Activated CD4-positive, alpha-beta T cell treated with anti-CD3 and anti-CD28 coated beads for 24 hours (primary cell): ENCODE data around the gene ETS2.

ENCODE experiments used
- DNase-seq, 2 donors: peaks; one replicate each; pipeline ENCODE4 v3.0.0-alpha.2; 2020; ENCODE audit warnings: low read depth in 2 of 2

Gene ETS2

DNA sequence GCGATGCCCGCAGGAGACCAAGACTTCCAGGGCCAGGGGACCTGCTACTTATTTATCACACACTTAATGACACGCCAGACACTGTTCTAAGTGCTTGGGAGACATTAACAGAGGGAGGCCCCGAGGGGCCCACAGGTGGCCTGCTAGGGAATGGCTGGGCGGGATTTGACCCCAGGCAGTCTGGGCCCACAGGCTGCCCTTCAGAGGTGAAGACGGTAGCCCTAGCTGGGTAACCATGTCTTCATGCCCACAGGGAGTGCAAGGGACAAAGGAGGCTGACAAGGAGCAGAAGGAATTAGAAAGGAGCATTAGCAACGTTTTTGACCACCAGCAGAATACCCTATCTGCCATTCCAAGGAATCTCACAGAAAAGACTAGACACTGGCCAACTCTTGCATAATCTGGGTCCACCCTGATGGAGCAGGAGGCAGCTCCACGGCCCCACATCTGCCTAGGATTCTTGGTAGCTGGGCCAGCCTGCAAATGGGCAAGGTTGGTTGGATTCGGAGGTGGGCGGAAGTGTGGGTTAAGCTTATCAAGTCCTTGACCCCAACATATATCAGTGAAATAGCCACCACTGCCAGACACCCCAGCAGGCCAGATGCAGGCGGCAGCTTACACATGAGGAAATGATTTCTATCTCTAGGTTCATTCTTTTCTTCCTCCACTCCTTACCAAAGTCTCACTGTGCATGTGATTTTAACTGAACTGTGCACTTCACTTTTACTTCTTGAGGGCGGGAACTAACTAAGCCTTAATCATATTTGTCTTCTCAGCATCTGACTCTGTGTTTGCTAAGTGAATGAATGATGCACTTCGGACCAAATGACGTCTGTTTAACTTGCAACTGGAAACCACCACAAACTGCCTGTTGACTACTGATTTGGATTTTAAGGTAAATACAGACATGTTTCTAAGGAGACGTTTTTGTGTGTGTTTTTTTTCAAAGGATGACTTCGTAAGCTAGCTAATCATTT, 3.4 kb upstream of the ETS2 start:
- no peak for DNase-seq

- DNase-seq, result no peak
These were observed 2.6 kb upstream of the ETS2 start for GRCh38 chr21:38803075-38803660.

DNA sequence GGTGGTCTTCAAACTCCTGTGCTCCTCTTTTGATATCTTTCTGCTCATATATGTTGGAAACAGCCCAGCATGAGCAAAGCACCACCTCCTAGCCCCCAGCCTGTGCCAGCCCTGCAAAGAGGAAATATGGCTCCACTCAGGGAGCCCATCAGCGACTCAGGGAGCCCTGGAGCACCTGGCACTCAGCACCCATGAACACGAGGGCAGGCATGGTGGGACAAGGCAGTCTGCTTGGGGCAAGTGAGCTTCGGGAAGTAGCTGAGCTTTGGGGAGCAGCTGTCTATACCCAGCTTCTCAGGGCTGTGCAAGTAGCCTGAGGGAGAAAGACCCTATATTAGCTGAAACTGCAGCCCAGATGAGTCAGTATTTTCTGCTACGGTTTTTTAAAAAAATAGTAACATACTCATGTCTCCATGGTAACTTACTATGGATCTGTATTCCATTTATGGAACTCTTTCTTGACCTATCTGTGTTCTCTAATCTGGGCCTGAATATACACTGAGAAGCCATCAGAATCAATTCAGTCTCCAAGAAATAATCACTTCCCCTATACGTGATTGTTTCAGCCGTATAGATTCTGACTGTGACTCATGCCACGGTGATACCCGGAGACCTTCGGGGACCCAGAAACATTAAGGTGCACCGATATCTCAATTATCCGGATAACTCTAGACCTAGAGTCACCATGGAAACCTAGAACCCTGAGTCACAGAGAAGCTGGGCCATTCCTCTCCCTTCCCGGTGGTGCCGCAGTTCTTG, 1.5 kb upstream of the ETS2 start:
- no peak for DNase-seq

GRCh38 chr21:38804789-38805327, 871 bp upstream of the ETS2 start:
- no peak for DNase-seq

GRCh38 chr21:38806153-38806941, 618 bp downstream of the ETS2 start:
- no peak for DNase-seq

GRCh38 chr21:38806942-38807284, 1.2 kb downstream of the ETS2 start:
- DNase-seq, result no peak

GRCh38 chr21:38807441-38807871, 1.7 kb downstream of the ETS2 start:
- no peak for DNase-seq

DNA sequence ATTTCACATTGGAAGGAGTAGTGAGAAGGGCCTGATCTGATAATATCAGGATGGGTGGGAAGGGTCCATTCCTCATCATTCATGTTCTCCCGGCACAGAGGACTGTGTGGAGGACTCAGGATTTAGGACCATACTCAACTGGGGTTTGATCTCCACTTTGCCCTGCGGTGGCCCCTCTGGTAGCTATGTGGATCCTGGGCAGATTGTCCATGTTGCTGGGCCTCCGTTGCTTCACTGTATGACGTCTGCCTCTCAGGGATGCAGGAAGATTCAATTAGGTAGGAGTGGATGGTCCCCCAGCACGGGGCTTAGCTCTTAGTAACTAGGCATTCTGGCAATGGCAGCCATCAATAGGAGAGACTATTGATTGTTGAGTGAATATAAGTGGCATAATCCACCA, 2.3 kb downstream of the ETS2 start:
- DNase-seq, result no peak

GRCh38 chr21:38809198-38809878, 3.6 kb downstream of the ETS2 start:
- no peak for DNase-seq

DNA sequence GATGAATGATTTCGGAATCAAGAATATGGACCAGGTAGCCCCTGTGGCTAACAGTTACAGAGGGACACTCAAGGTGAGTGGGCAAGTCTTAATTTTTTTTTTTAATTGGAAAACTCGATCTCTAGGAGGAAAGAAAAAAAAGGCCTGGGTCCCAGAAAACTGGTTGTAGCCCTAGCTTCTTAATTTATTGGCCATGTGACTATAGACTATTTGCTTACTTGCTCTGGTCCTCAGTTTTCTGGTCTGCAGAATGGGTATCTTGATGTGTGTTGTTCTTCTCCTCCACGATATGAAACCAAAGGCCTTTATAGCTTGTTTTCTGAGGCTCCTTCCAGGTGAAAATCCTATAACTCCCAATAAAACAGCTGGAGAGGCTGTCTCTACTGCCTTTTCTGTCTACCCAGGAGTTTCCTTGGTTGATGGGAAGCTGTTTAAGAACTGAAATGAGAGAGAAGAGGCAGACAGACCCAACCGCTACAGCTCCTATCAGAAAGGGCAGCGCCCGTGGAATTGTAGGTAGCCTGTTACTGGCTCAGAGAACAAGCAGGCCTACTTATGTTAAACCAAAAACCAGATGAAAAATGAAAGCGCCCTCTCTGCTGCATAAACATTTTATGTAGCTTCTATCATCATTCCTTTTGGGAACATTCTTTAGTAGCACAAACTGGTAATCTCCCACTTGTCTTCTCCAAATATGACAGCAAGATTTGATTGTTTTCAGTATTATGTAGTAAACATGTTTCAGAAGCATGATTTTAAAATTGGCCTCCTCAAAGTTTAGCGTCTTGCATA, 4.5 kb downstream of the ETS2 start:
- DNase-seq, result no peak

- DNase-seq, result no peak
These were observed 5.1 kb downstream of the ETS2 start for GRCh38 chr21:38810826-38811164.

GRCh38 chr21:38811257-38811656, 5.5 kb downstream of the ETS2 start:
- no peak for DNase-seq

DNA sequence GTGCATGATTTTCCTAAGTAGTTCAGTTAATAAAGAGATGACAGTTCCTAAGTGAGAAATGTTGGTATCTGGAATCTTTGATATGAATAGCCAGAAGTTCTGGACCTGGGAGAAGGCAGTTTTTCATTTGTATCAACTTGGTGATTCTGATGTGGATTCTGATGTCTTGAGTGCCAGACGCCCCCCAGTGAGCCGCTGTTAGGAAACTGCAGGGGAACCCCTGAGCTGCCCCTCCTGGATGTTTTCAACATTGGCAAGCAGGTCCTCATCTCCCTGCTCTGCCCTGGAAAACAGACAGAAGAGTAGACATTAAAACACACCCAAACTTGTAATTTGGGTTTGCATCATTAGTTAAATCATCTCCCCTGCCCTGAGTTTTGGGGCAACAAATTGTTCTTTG, 7.4 kb downstream of the ETS2 start:
- DNase-seq, result no peak

DNA sequence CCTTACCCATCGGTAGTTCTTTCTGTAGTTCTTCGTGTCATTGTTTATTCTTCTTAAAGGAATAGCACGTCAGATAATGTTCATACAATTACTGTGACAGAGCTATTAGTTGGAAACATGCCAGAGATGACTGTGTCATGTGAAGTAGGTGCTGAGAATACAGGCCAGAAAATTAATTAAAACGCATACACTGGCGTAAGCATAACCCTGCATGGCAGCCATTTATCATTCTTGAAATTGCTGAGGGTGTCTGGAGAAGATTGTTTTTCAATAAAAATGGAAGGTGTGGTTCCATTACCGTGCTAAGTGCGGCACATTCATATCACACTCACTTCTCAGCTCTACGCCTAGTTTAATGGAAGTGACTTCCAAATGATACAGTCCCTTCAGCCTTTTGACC, 7.8 kb downstream of the ETS2 start:
- no peak for DNase-seq

GRCh38 chr21:38814126-38815059, 8.7 kb downstream of the ETS2 start:
- no peak for DNase-seq

DNA sequence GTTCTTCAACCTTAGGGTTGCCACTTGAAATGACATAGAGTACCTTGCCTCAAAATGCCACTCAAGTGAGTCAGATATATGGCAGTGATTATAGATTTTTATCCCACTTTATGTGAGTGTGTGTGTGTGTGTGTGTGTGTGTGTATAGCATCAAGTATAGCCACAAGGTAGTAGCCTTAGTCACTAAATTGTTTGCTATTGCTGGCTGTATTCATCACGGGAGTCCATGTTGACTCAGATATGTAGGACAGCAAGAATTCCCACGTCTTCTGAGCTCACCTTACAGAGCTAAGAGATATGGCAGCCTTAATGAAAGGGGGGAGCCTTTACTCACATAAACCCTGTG, 9.3 kb downstream of the ETS2 start:
- DNase-seq, result no peak

- no peak for DNase-seq
These were observed 10.8 kb downstream of the ETS2 start for GRCh38 chr21:38816400-38816977.

- no peak for DNase-seq
These were observed 11.9 kb downstream of the ETS2 start for GRCh38 chr21:38817371-38818324.
